GM03348 (cell line): ENCODE data around the gene GRM6.

ENCODE experiments used
- DNase-seq: peaks from one replicate; pipeline ENCODE4 v3.0.0; 2012; ENCODE audit warnings: low spot score

Gene GRM6

GRCh38 chr5:178984145-178985072 is 10.7 kb downstream of the GRM6 start:
- DNase-seq = no peak

GRCh38 chr5:178983728-178984127 is 11.4 kb downstream of the GRM6 start:
- DNase-seq = no peak

GRCh38 chr5:178982941-178983340 is 12.2 kb downstream of the GRM6 start:
- no peak for DNase-seq

GRCh38 chr5:178981381-178981780 is 13.7 kb downstream of the GRM6 start:
- DNase-seq = no peak

GRCh38 chr5:178965465-178966055 is 29.6 kb downstream of the GRM6 start:
- no peak for DNase-seq

- DNase-seq = no peak
These were observed 53.8 kb downstream of the GRM6 start for GRCh38 chr5:178941361-178941760.

- DNase-seq = peak; percentile 64
These were observed 54.4 kb downstream of the GRM6 start, which contains the start of gene ZNF454 for GRCh38 chr5:178940569-178941360. TSS of gene ZNF454 (plus strand) at chr5:178941198. CDS start at chr5:178942792, 1,594 bp downstream.

- no peak for DNase-seq
These were observed 63.0 kb downstream of the GRM6 start for GRCh38 chr5:178931846-178932760.
